HUES48 (cell line): Measurements from ENCODE around the gene AGAP1.

Source experiments
- H3K27ac ChIP-seq: one replicate; pipeline ENCODE4 v1.7.0; 2013; ENCODE audit warnings: low read depth, low read length, inconsistent platforms
- H3K27me3 ChIP-seq: 2 replicates; pipeline ENCODE4 v1.6.1; 2013; ENCODE audit warnings: mild to moderate bottlenecking, low read length; ENCODE audit not compliant: control insufficient read depth, insufficient read depth
- H3K36me3 ChIP-seq: 2 replicates; pipeline ENCODE4 v1.6.1; 2013; ENCODE audit warnings: low read length; ENCODE audit not compliant: control insufficient read depth, insufficient read depth
- H3K4me1 ChIP-seq: 2 replicates; pipeline ENCODE4 v1.6.1; 2013; ENCODE audit warnings: mild to moderate bottlenecking, low read length; ENCODE audit not compliant: control insufficient read depth, insufficient read depth
- H3K4me3 ChIP-seq: 2 replicates; pipeline ENCODE4 v1.5.1; 2013; ENCODE audit warnings: mild to moderate bottlenecking, low read depth, low read length
- H3K9ac ChIP-seq: 2 replicates; pipeline ENCODE4 v1.6.1; 2013; ENCODE audit warnings: mild to moderate bottlenecking, low read depth, low read length, moderate library complexity
- H3K9me3 ChIP-seq: 2 replicates; pipeline ENCODE4 v1.6.1; 2013; ENCODE audit warnings: low read length; ENCODE audit not compliant: control insufficient read depth, insufficient read depth

AGAP1 gene

GRCh38 chr2:235678712-235679111, 184.9 kb downstream of the AGAP1 start:
- no peaks in the 10 kb centered on the region for H3K9me3 ChIP-seq
- no peak overlapping the region for H3K9ac ChIP-seq
- no peaks in the 10 kb centered on the region for H3K27me3 ChIP-seq
- H3K36me3 ChIP-seq: no peaks in the 10 kb centered on the region
- H3K4me1 ChIP-seq: peaks cover 18% of the 10 kb centered on the region
- no peak overlapping the region for H3K4me3 ChIP-seq
- H3K27ac ChIP-seq: no peak overlapping the region

- no peaks in the 10 kb centered on the region for H3K9me3 ChIP-seq
- H3K27ac ChIP-seq: no peak overlapping the region
- no peaks in the 10 kb centered on the region for H3K27me3 ChIP-seq
- H3K4me1 ChIP-seq: peaks cover 15% of the 10 kb centered on the region; the same call in 1 of the 2 replicates
- no peak overlapping the region for H3K4me3 ChIP-seq
- no peaks in the 10 kb centered on the region for H3K36me3 ChIP-seq
- no peak overlapping the region for H3K9ac ChIP-seq
These were observed 185.6 kb downstream of the AGAP1 start for GRCh38 chr2:235679471-235679870.

- H3K27me3 ChIP-seq: no peaks in the 10 kb centered on the region
- H3K36me3 ChIP-seq: no peaks in the 10 kb centered on the region
- H3K9ac ChIP-seq: no peak overlapping the region
- no peak overlapping the region for H3K4me3 ChIP-seq
- no peak overlapping the region for H3K27ac ChIP-seq
- peaks cover 16% of the 10 kb centered on the region for H3K4me1 ChIP-seq
- no peaks in the 10 kb centered on the region for H3K9me3 ChIP-seq
These were observed 191.3 kb downstream of the AGAP1 start for GRCh38 chr2:235685024-235685721.

GRCh38 chr2:235688511-235689426, 194.9 kb downstream of the AGAP1 start:
- no peak overlapping the region for H3K27ac ChIP-seq
- H3K27me3 ChIP-seq: no peaks in the 10 kb centered on the region
- H3K4me1 ChIP-seq: peaks cover 26% of the 10 kb centered on the region
- no peaks in the 10 kb centered on the region for H3K9me3 ChIP-seq
- no peak overlapping the region for H3K4me3 ChIP-seq
- no peaks in the 10 kb centered on the region for H3K36me3 ChIP-seq
- no peak overlapping the region for H3K9ac ChIP-seq

- H3K9me3 ChIP-seq: no peaks in the 10 kb centered on the region
- no peak overlapping the region for H3K9ac ChIP-seq
- H3K27ac ChIP-seq: no peak overlapping the region
- H3K4me1 ChIP-seq: peaks cover 26% of the 10 kb centered on the region
- no peaks in the 10 kb centered on the region for H3K27me3 ChIP-seq
- H3K36me3 ChIP-seq: no peaks in the 10 kb centered on the region
- no peak overlapping the region for H3K4me3 ChIP-seq
These were observed 195.6 kb downstream of the AGAP1 start for GRCh38 chr2:235689427-235689853.

GRCh38 chr2:235690082-235690808, 196.4 kb downstream of the AGAP1 start:
- Histone ChIP-seq H3K4me3 (no peak overlapping the region), H3K4me1 (peaks cover 26% of the 10 kb centered on the region), H3K27me3 (no peaks in the 10 kb centered on the region), H3K9me3 (no peaks in the 10 kb centered on the region), H3K27ac (no peak overlapping the region), H3K36me3 (no peaks in the 10 kb centered on the region), H3K9ac (no peak overlapping the region)

- H3K4me3 ChIP-seq: no peak overlapping the region
- no peaks in the 10 kb centered on the region for H3K27me3 ChIP-seq
- no peak overlapping the region for H3K9ac ChIP-seq
- H3K4me1 ChIP-seq: peaks cover 22% of the 10 kb centered on the region
- H3K27ac ChIP-seq: no peak overlapping the region
- no peaks in the 10 kb centered on the region for H3K9me3 ChIP-seq
- no peaks in the 10 kb centered on the region for H3K36me3 ChIP-seq
These were observed 197.1 kb downstream of the AGAP1 start for GRCh38 chr2:235690809-235691450.

- no peak overlapping the region for H3K4me3 ChIP-seq
- H3K27ac ChIP-seq: no peak overlapping the region
- H3K27me3 ChIP-seq: no peaks in the 10 kb centered on the region
- no peaks in the 10 kb centered on the region for H3K9me3 ChIP-seq
- H3K9ac ChIP-seq: no peak overlapping the region
- no peaks in the 10 kb centered on the region for H3K36me3 ChIP-seq
- H3K4me1 ChIP-seq: peaks cover 22% of the 10 kb centered on the region
These were observed 198.2 kb downstream of the AGAP1 start for GRCh38 chr2:235692076-235692475.

GRCh38 chr2:235692671-235693171, 198.9 kb downstream of the AGAP1 start:
- no peaks in the 10 kb centered on the region for H3K9me3 ChIP-seq
- H3K9ac ChIP-seq: no peak overlapping the region
- H3K36me3 ChIP-seq: no peaks in the 10 kb centered on the region
- no peak overlapping the region for H3K4me3 ChIP-seq
- no peak overlapping the region for H3K27ac ChIP-seq
- H3K4me1 ChIP-seq: peaks cover 22% of the 10 kb centered on the region
- no peaks in the 10 kb centered on the region for H3K27me3 ChIP-seq

- H3K36me3 ChIP-seq: no peaks in the 10 kb centered on the region
- H3K27ac ChIP-seq: no peak overlapping the region
- no peaks in the 10 kb centered on the region for H3K27me3 ChIP-seq
- no peak overlapping the region for H3K4me3 ChIP-seq
- H3K9me3 ChIP-seq: no peaks in the 10 kb centered on the region
- no peak overlapping the region for H3K9ac ChIP-seq
- peaks cover 22% of the 10 kb centered on the region for H3K4me1 ChIP-seq
These were observed 199.4 kb downstream of the AGAP1 start for GRCh38 chr2:235693279-235693678.
